ENCODE data around the gene FNBP1. TPM values are rescaled to one million over a fixed set of nuclear protein-coding genes. Genes with fewer than 3 reads are reported as not detected.

FNBP1 gene
- polyA plus RNA-seq, 1 of the 3 experiments (the other 2 are of a cell fraction) = 11.0 TPM

DNA sequence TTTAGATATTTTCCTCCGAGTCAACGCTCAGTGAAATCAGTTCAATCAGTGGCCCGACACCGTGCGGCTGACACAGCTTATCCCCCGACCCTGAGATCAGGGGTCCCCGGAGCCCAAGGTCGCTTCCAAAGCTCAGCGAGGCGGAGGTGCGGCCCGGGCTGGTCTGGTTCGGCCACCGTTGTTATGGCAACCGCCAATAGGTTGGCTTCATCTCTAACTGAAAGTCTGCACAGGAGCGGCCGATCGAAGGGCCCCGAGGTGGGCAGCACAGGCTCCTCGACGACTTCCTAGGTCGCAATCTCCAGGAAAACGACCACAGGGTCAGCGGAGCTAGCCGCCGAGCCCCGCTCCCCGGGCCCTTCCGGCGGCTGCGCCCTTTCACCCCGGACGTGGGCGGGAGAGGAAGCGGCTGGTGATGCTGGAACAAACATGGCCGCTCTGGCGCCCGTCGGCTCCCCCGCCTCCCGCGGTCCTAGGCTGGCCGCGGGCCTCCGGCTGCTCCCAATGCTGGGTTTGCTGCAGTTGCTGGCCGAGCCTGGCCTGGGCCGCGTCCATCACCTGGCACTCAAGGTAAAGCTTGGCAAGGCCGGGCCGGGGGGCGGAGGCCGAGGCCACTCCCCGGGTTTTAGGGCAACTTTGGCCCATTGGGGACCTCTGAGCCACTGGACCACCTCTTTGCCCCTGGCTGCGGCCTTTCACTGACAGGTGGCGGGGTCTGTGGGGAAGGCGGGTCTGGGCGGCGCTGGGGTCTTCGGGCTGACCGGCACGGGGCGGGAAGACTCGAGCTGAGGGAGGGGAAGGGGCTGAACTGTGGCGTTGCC lies 10.7 kb upstream of the FNBP1 start, which contains the start of gene GPR107:
TSS of gene GPR107 (plus strand) at position 403 of the 821 bp plus-strand sequence. CDS start at position 430, 27 bp downstream.
- peak within 1 kb of the TSS; percentile 89 for H2AFZ ChIP-seq (ENCODE audit: low read depth)

More for the DNA sequence above, 10.7 kb upstream of the FNBP1 start, which contains the start of gene GPR107:
- H3K4me1 ChIP-seq (ENCODE audit: control insufficient read depth in 1 of 2, insufficient read depth in 2 of 2, low read depth in 1 of 2, low read length in 1 of 2) = peaks cover 10 to 16% of the 10 kb centered on the region in 2 experiments; a peak in 2 of 4 replicates
- peak within 1 kb of the TSS; percentile 86 for H3K9ac ChIP-seq
- ChIA-PET POLR2A (interaction anchor here (0.5 to 1.2 kb wide), 5 partner anchors 9 to 217 kb away, joined by 3 to 5 read pairs (median 4); partner anchors contain the start of gene FNBP1), CTCF (interaction anchor here (0.5 to 2.2 kb wide), 7 partner anchors 10 to 614 kb away, joined by 3 to 8 read pairs (median 4); partner anchors contain the start of gene FNBP1)
- H3K27me3 ChIP-seq (ENCODE audit: insufficient read depth) = no peaks in the 10 kb centered on the region
- peaks cover 27% of the 10 kb centered on the region for H3F3A ChIP-seq (replicated peaks; ENCODE audit: insufficient read depth)
- 0% methylated on average over 19 of the region's 64 CpGs for WGBS (ENCODE audit: low lambda C conversion rate)
- H3K36me3 ChIP-seq (replicated peaks in 1 of 2; ENCODE audit: control insufficient read depth in 1 of 2, insufficient read depth in 2 of 2, low read length in 1 of 2) = peaks cover 0 to 5% of the 10 kb centered on the region in 2 experiments
- peak within 1 kb of the TSS; percentile 74 to 94 for H3K4me3 ChIP-seq (ENCODE audit: low read depth in 2 of 2, low read length in 1 of 2)
- H3K79me2 ChIP-seq (ENCODE audit: insufficient read depth) = peaks cover 74% of the 10 kb centered on the region
- H4K20me1 ChIP-seq (ENCODE audit: insufficient read depth) = peaks cover 12% of the 10 kb centered on the region; the same call in 1 of the 2 replicates
- H3K27ac ChIP-seq (ENCODE audit: low read depth in 2 of 2, low read length in 1 of 2) = peak within 1 kb of the TSS; percentile 72 to 81
- no peaks in the 10 kb centered on the region for H3K9me3 ChIP-seq
- peak; percentile 97 for DNase-seq
- no peaks in the 10 kb centered on the region for H3K9me2 ChIP-seq
- H3K4me2 ChIP-seq = peak within 1 kb of the TSS; percentile 98
- TF ChIP-seq GABPA (IDR thresholded peaks at IDR 0.05; ENCODE audit: low read depth) = peak; percentile 90
- TF ChIP-seq REST (IDR thresholded peaks at IDR 0.05; ENCODE audit: low read depth, low read length) = 0 out of 2 replicates have a peak, but pooled peaks have one; percentile 8
- TF ChIP-seq, protein P1, sequence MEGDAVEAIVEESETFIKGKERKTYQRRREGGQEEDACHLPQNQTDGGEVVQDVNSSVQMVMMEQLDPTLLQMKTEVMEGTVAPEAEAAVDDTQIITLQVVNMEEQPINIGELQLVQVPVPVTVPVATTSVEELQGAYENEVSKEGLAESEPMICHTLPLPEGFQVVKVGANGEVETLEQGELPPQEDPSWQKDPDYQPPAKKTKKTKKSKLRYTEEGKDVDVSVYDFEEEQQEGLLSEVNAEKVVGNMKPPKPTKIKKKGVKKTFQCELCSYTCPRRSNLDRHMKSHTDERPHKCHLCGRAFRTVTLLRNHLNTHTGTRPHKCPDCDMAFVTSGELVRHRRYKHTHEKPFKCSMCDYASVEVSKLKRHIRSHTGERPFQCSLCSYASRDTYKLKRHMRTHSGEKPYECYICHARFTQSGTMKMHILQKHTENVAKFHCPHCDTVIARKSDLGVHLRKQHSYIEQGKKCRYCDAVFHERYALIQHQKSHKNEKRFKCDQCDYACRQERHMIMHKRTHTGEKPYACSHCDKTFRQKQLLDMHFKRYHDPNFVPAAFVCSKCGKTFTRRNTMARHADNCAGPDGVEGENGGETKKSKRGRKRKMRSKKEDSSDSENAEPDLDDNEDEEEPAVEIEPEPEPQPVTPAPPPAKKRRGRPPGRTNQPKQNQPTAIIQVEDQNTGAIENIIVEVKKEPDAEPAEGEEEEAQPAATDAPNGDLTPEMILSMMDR (IDR thresholded peaks at IDR 0.05) = no peak
- 0 out of 2 replicates have a peak, but pooled peaks have one; percentile 27 for TF ChIP-seq FOXM1 (IDR thresholded peaks at IDR 0.05; ENCODE audit: low read depth)
- 0 out of 2 replicates have a peak, but pooled peaks have one; percentile 59 for TF ChIP-seq MXI1 (IDR thresholded peaks at IDR 0.05; ENCODE audit: low read depth, low read length)
- peak; percentile 97 for TF ChIP-seq TAF1 (IDR thresholded peaks at IDR 0.05; ENCODE audit: borderline replicate concordance, low read depth, low read length)
- peak; percentile 95 for TF ChIP-seq POLR2AphosphoS5 (IDR thresholded peaks at IDR 0.05; ENCODE audit: low read depth, low read length)
- 0 out of 2 replicates have a peak, but pooled peaks have one; percentile 14 for TF ChIP-seq JUND (IDR thresholded peaks at IDR 0.05)
- TF ChIP-seq ELF1 (IDR thresholded peaks at IDR 0.05) = peak; percentile 83
- TF ChIP-seq YY1 (IDR thresholded peaks at IDR 0.05; ENCODE audit: low read depth) = peak; percentile 97
- TF ChIP-seq SIN3A (IDR thresholded peaks at IDR 0.05; ENCODE audit: borderline replicate concordance, low read depth, low read length) = peak; percentile 58; the same call in 1 of the 2 replicates
- no peak for TF ChIP-seq SMC3 (IDR thresholded peaks at IDR 0.05; ENCODE audit: low read depth, low read length)
- TF ChIP-seq NRF1 (IDR thresholded peaks at IDR 0.05; ENCODE audit: low read depth, low read length) = no peak
- TF ChIP-seq, protein P2, sequence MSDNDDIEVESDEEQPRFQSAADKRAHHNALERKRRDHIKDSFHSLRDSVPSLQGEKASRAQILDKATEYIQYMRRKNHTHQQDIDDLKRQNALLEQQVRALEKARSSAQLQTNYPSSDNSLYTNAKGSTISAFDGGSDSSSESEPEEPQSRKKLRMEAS (IDR thresholded peaks at IDR 0.05; ENCODE audit: low read depth) = peak; percentile 55; the same call in 1 of the 2 replicates
- TF ChIP-seq TCF12 (IDR thresholded peaks at IDR 0.05) = peak; percentile 22; the same call in 1 of the 2 replicates
- peak; percentile 17; the same call in 1 of the 2 replicates for TF ChIP-seq PBX3 (IDR thresholded peaks at IDR 0.05)
